Measurements from ENCODE around the gene HPN.

DNA sequence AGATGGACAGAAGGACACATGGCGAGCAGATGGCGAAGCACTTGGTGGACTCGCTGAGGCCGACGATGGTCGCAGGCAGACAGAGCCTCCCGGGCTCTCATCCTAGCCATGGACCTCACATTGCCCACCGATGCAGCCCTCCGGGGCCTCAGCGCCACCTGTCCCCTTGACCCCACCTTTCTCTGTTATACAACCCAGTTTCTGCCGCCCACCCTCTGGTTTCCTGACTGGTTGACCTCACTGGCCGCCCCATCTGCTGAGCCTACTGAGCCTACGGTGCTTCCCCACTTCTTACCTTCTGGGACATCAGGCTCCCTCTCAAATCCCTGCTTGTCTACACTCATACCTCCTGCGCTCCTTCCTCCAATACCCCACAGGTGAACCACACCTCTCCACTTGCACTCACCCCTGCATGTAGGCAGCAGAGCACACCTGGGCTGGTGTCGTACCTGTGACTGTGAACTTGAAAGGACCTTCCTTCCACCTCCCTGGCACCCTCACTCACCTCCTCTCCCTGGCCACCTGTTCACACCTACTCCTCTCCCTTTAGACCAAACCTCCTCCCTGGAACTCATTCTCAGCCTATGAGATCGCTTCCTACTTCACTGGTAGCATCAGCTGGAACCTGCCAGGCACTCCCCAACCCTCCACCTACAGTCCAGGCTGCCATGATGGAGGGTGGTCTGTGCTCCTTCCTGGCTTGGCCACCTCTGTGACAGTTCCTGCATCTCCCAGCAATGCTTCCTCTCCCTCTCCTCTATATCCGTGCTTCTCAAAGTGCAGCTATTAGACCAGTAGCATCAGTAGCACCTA, 36.1 kb downstream of the HPN start:
- TF ChIP-seq, protein P1, sequence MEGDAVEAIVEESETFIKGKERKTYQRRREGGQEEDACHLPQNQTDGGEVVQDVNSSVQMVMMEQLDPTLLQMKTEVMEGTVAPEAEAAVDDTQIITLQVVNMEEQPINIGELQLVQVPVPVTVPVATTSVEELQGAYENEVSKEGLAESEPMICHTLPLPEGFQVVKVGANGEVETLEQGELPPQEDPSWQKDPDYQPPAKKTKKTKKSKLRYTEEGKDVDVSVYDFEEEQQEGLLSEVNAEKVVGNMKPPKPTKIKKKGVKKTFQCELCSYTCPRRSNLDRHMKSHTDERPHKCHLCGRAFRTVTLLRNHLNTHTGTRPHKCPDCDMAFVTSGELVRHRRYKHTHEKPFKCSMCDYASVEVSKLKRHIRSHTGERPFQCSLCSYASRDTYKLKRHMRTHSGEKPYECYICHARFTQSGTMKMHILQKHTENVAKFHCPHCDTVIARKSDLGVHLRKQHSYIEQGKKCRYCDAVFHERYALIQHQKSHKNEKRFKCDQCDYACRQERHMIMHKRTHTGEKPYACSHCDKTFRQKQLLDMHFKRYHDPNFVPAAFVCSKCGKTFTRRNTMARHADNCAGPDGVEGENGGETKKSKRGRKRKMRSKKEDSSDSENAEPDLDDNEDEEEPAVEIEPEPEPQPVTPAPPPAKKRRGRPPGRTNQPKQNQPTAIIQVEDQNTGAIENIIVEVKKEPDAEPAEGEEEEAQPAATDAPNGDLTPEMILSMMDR (IDR thresholded peaks at IDR 0.05), result no peak
- no peak for TF ChIP-seq POLR2AphosphoS5 (IDR thresholded peaks at IDR 0.05)

All from suprapubic skin (tissue), 3 donors.